ENCODE results near the gene TMEM40.

TMEM40 gene

DNA sequence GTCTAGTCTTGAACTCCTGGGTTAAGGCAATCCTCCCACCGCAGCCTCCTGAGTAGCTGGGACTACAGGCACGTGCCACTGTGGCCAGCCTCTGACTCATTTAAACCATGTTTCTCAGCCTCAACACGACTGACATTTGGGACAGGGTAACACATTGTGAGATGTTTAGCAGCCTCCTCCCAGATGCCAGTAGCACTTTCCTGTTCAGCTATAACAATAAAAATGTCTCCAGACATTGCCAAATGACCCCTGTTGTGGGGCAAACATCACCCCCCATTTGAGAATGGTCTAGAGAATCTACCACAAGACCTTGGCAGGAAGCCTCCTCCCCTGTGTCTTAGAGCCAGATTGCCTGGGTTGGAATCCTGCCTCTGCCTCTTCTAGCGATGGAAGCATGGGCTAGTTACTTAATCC lies 8.4 kb downstream of the TMEM40 start:
- H3K4me3 ChIP-seq (ENCODE audit: low read depth, low read length): no peak overlapping the region
- TF ChIP-seq, protein P1, sequence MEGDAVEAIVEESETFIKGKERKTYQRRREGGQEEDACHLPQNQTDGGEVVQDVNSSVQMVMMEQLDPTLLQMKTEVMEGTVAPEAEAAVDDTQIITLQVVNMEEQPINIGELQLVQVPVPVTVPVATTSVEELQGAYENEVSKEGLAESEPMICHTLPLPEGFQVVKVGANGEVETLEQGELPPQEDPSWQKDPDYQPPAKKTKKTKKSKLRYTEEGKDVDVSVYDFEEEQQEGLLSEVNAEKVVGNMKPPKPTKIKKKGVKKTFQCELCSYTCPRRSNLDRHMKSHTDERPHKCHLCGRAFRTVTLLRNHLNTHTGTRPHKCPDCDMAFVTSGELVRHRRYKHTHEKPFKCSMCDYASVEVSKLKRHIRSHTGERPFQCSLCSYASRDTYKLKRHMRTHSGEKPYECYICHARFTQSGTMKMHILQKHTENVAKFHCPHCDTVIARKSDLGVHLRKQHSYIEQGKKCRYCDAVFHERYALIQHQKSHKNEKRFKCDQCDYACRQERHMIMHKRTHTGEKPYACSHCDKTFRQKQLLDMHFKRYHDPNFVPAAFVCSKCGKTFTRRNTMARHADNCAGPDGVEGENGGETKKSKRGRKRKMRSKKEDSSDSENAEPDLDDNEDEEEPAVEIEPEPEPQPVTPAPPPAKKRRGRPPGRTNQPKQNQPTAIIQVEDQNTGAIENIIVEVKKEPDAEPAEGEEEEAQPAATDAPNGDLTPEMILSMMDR (IDR thresholded peaks at IDR 0.05; ENCODE audit: low read depth, low read length, missing control alignments): no peak
- DNase-seq (ENCODE audit: low read depth): no peak

GRCh38 chr3:12750223-12750622 lies 8.8 kb downstream of the TMEM40 start:
- TF ChIP-seq, protein P1 (IDR thresholded peaks at IDR 0.05; ENCODE audit: low read depth, low read length, missing control alignments): no peak
- no peak for DNase-seq (ENCODE audit: low read depth)
- no peak overlapping the region for H3K4me3 ChIP-seq (ENCODE audit: low read depth, low read length)

DNA sequence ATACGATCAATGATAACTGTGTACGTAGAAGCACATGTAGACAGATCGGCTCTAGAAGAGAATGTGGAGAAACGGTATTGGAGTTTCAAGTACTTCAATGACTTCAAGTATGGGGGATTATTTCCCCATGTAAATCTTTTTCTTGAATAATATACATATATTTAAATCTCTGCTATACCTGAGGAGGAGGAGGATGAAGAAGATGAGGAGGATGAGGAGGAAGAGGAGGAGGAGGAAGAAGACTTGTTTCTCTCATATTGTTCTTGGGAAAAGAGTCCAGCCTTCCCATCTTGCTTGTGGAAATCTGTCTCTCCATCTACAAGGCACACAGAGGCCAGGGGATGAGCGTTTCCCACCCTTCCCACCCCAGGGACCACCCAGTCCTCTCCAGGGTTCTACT lies 10.6 kb downstream of the TMEM40 start:
- no peak overlapping the region for H3K4me3 ChIP-seq (ENCODE audit: low read depth, low read length)
- TF ChIP-seq, protein P1 (IDR thresholded peaks at IDR 0.05; ENCODE audit: low read depth, low read length, missing control alignments): no peak
- no peak for DNase-seq (ENCODE audit: low read depth)

DNA sequence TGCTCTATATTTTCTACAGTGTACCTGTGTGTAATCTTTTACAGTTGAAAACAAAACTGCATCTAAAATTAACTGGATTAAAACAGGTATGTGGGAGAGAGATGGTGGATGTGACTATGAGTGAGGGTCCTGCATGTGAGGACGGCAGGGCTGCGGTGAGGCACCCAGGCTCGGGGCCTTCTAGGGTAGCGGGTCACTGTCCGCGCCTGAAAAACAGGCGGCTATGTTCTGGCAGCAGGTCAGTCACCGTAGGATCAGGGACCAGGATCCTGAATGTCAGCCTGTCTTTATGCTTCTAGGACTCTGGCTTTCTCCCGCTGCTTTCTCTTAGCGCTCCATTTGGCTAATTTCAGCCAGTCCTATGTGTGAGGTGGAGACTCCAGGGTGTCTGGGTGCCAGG lies 12.6 kb downstream of the TMEM40 start:
- TF ChIP-seq, protein P1 (IDR thresholded peaks at IDR 0.05; ENCODE audit: low read depth, low read length, missing control alignments): no peak
- H3K4me3 ChIP-seq (ENCODE audit: low read depth, low read length): no peak overlapping the region
- DNase-seq (ENCODE audit: low read depth): no peak

DNA sequence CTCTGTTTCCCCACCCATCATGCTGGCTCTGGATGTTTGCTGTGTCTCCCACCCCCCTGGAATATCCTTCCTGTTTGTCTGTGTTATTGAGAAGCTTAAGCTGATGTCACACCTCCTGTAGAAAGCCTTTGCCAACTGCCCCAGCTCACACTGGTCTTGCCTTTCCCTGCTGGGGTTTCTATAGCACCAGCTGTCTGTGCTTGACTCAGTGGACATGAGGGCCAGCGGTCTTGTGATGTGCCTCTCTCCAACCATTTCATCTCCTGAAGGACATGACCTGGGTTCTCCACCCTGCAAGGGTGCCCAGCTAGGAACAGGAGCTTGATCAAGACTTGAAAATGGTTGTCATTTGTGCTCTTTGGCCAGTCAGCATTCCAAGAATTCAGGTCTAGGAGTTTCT lies 14.7 kb downstream of the TMEM40 start:
- DNase-seq (ENCODE audit: low read depth): no peak
- TF ChIP-seq, protein P1 (IDR thresholded peaks at IDR 0.05; ENCODE audit: low read depth, low read length, missing control alignments): no peak
- H3K4me3 ChIP-seq (ENCODE audit: low read depth, low read length): no peak overlapping the region

GRCh38 chr3:12743583-12743982 lies 15.5 kb downstream of the TMEM40 start:
- DNase-seq (ENCODE audit: low read depth): no peak
- H3K4me3 ChIP-seq (ENCODE audit: low read depth, low read length): no peak overlapping the region
- TF ChIP-seq, protein P1 (IDR thresholded peaks at IDR 0.05; ENCODE audit: low read depth, low read length, missing control alignments): no peak

DNA sequence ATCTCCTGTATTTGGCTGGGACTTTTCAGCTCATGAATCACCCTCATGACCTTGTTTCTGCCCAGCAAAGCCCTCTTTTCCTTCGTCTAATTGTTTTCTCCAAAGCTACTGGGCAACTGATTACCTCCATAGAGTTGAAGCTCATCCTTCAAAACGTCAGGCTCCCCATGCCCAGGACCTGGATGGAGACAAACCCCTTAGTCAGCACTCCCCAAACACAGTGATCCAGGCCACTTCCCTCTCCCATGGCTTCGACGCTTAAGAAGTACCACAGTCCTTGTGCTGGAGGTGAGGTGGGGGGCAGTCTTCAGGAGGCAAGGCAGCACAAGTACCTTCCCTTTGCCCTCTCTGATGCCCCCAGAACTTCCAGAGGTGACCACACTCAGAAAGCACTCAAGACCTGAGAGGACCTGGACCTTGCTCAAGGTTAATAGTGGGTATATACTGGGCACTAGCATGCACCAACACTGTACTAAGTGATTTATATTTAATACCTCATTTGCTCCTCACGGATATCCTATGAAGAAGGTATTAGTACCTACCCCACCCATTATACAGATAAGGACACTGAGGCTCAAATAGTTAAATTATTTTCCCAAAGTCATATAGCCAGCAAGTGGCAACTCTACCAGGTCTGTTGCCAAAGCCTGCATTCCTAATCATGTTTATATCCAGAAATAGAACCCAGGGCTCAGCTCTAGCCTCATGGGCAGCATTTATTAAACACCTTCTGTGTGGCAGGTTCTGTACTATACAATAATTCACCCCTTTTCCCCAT lies 16.5 kb downstream of the TMEM40 start:
- TF ChIP-seq, protein P1 (IDR thresholded peaks at IDR 0.05; ENCODE audit: low read depth, low read length, missing control alignments): no peak
- no peak for DNase-seq (ENCODE audit: low read depth)
- no peak overlapping the region for H3K4me3 ChIP-seq (ENCODE audit: low read depth, low read length)

All from GM12864 (cell line).